ENCODE measurements around the gene PTPN20.

The PTPN20 gene

GRCh38 chr10:47012214-47012613, 101.0 kb downstream of the PTPN20 start:
- H3K27ac ChIP-seq = no peak overlapping the region
- DNase-seq (ENCODE audit: low read depth, low spot score) = no peak
- no peak overlapping the region for H3K4me3 ChIP-seq
- no peaks in the 10 kb centered on the region for H3K36me3 ChIP-seq (ENCODE audit: insufficient read depth, low read length)
- H3K9me3 ChIP-seq (ENCODE audit: low read depth, low read length) = no peaks in the 10 kb centered on the region
- H3K9ac ChIP-seq (ENCODE audit: insufficient read length) = no peak overlapping the region
- TF ChIP-seq FOXP2 (optimal IDR thresholded peaks at IDR 0.05; ENCODE audit: control extremely low read depth, extremely low read length, insufficient read depth) (no peak), EZH2 (IDR thresholded peaks at IDR 0.05) (no peak), POLR2AphosphoS5 (IDR thresholded peaks at IDR 0.05; ENCODE audit: borderline replicate concordance, low read depth, low read length) (no peak)

- H3K9me3 ChIP-seq (ENCODE audit: low read depth, low read length) = no peaks in the 10 kb centered on the region
- DNase-seq (ENCODE audit: low read depth, low spot score) = no peak
- H3K36me3 ChIP-seq (ENCODE audit: insufficient read depth, low read length) = no peaks in the 10 kb centered on the region
- no peak overlapping the region for H3K4me3 ChIP-seq
- H3K27ac ChIP-seq = no peak overlapping the region
- TF ChIP-seq EZH2 (IDR thresholded peaks at IDR 0.05) = no peak
- H3K9ac ChIP-seq (ENCODE audit: insufficient read length) = no peak overlapping the region
These were observed 102.4 kb downstream of the PTPN20 start for GRCh38 chr10:47013507-47014154.

GRCh38 chr10:47015404-47015803, 104.2 kb downstream of the PTPN20 start:
- DNase-seq (ENCODE audit: low read depth, low spot score) = no peak
- Histone ChIP-seq H3K27ac (no peak overlapping the region), H3K36me3 (ENCODE audit: insufficient read depth, low read length) (no peaks in the 10 kb centered on the region), H3K4me3 (no peak overlapping the region), H3K9me3 (ENCODE audit: low read depth, low read length) (no peaks in the 10 kb centered on the region), H3K9ac (ENCODE audit: insufficient read length) (no peak overlapping the region)
- no peak for TF ChIP-seq FOXP2 (optimal IDR thresholded peaks at IDR 0.05; ENCODE audit: control extremely low read depth, extremely low read length, insufficient read depth)
- no peak for TF ChIP-seq EZH2 (IDR thresholded peaks at IDR 0.05)
- TF ChIP-seq POLR2AphosphoS5 (IDR thresholded peaks at IDR 0.05; ENCODE audit: borderline replicate concordance, low read depth, low read length) = no peak

- H3K9me3 ChIP-seq (ENCODE audit: low read depth, low read length) = no peaks in the 10 kb centered on the region
- no peak overlapping the region for H3K4me3 ChIP-seq
- no peak for TF ChIP-seq EZH2 (IDR thresholded peaks at IDR 0.05)
- TF ChIP-seq POLR2AphosphoS5 (IDR thresholded peaks at IDR 0.05; ENCODE audit: borderline replicate concordance, low read depth, low read length) = no peak
- no peak for TF ChIP-seq FOXP2 (optimal IDR thresholded peaks at IDR 0.05; ENCODE audit: control extremely low read depth, extremely low read length, insufficient read depth)
- no peak for DNase-seq (ENCODE audit: low read depth, low spot score)
- H3K9ac ChIP-seq (ENCODE audit: insufficient read length) = no peak overlapping the region
- no peak overlapping the region for H3K27ac ChIP-seq
- H3K36me3 ChIP-seq (ENCODE audit: insufficient read depth, low read length) = no peaks in the 10 kb centered on the region
These were observed 105.3 kb downstream of the PTPN20 start for GRCh38 chr10:47016564-47016963.

GRCh38 chr10:47018026-47018735, 107.0 kb downstream of the PTPN20 start:
- no peak for TF ChIP-seq FOXP2 (optimal IDR thresholded peaks at IDR 0.05; ENCODE audit: control extremely low read depth, extremely low read length, insufficient read depth)
- no peak for TF ChIP-seq POLR2AphosphoS5 (IDR thresholded peaks at IDR 0.05; ENCODE audit: borderline replicate concordance, low read depth, low read length)
- TF ChIP-seq EZH2 (IDR thresholded peaks at IDR 0.05) = no peak
- no peaks in the 10 kb centered on the region for H3K9me3 ChIP-seq (ENCODE audit: low read depth, low read length)
- H3K36me3 ChIP-seq (ENCODE audit: insufficient read depth, low read length) = no peaks in the 10 kb centered on the region
- H3K9ac ChIP-seq (ENCODE audit: insufficient read length) = no peak overlapping the region
- DNase-seq (ENCODE audit: low read depth, low spot score) = no peak
- no peak overlapping the region for H3K27ac ChIP-seq
- no peak overlapping the region for H3K4me3 ChIP-seq

GRCh38 chr10:47019155-47020145, 108.2 kb downstream of the PTPN20 start:
- Histone ChIP-seq H3K36me3 (ENCODE audit: insufficient read depth, low read length) (no peaks in the 10 kb centered on the region), H3K27ac (no peak overlapping the region), H3K4me3 (no peak overlapping the region), H3K9me3 (ENCODE audit: low read depth, low read length) (no peaks in the 10 kb centered on the region), H3K9ac (ENCODE audit: insufficient read length) (no peak overlapping the region)
- TF ChIP-seq EZH2 (IDR thresholded peaks at IDR 0.05) (no peak), POLR2AphosphoS5 (IDR thresholded peaks at IDR 0.05; ENCODE audit: borderline replicate concordance, low read depth, low read length) (no peak), FOXP2 (optimal IDR thresholded peaks at IDR 0.05; ENCODE audit: control extremely low read depth, extremely low read length, insufficient read depth) (no peak)
- DNase-seq (ENCODE audit: low read depth, low spot score) = no peak

- TF ChIP-seq FOXP2 (optimal IDR thresholded peaks at IDR 0.05; ENCODE audit: control extremely low read depth, extremely low read length, insufficient read depth) (no peak), EZH2 (IDR thresholded peaks at IDR 0.05) (no peak), POLR2AphosphoS5 (IDR thresholded peaks at IDR 0.05; ENCODE audit: borderline replicate concordance, low read depth, low read length) (no peak)
- Histone ChIP-seq H3K4me3 (no peak overlapping the region), H3K27ac (no peak overlapping the region), H3K9me3 (ENCODE audit: low read depth, low read length) (no peaks in the 10 kb centered on the region), H3K36me3 (ENCODE audit: insufficient read depth, low read length) (no peaks in the 10 kb centered on the region), H3K9ac (ENCODE audit: insufficient read length) (no peak overlapping the region)
- DNase-seq (ENCODE audit: low read depth, low spot score) = no peak
These were observed 109.2 kb downstream of the PTPN20 start for GRCh38 chr10:47020471-47020870.

GRCh38 chr10:47021850-47022249, 110.6 kb downstream of the PTPN20 start:
- H3K27ac ChIP-seq = no peak overlapping the region
- no peak overlapping the region for H3K9ac ChIP-seq (ENCODE audit: insufficient read length)
- DNase-seq (ENCODE audit: low read depth, low spot score) = no peak
- H3K9me3 ChIP-seq (ENCODE audit: low read depth, low read length) = no peaks in the 10 kb centered on the region
- H3K36me3 ChIP-seq (ENCODE audit: insufficient read depth, low read length) = no peaks in the 10 kb centered on the region
- H3K4me3 ChIP-seq = no peak overlapping the region
- TF ChIP-seq EZH2 (IDR thresholded peaks at IDR 0.05) = no peak
- no peak for TF ChIP-seq POLR2AphosphoS5 (IDR thresholded peaks at IDR 0.05; ENCODE audit: borderline replicate concordance, low read depth, low read length)
- TF ChIP-seq FOXP2 (optimal IDR thresholded peaks at IDR 0.05; ENCODE audit: control extremely low read depth, extremely low read length, insufficient read depth) = no peak
